ENCODE data around the gene PHF1. TPM values are rescaled to one million over a fixed set of nuclear protein-coding genes. Genes with fewer than 3 reads are reported as not detected.

Gene PHF1
- polyA plus RNA-seq, 1 experiment = 54.6 TPM

- Histone ChIP-seq H3K36me3 (ENCODE audit: control insufficient read depth, insufficient read depth, low read length) (peaks cover 25% of the 10 kb centered on the region), H3K4me3 (ENCODE audit: low read depth, low read length) (peak overlapping the region; percentile 81), H3K27me3 (ENCODE audit: control insufficient read depth, insufficient read depth, low read length) (no peaks in the 10 kb centered on the region)
- POLR2A ChIA-PET = no interaction called here
- TF ChIP-seq, protein P1, sequence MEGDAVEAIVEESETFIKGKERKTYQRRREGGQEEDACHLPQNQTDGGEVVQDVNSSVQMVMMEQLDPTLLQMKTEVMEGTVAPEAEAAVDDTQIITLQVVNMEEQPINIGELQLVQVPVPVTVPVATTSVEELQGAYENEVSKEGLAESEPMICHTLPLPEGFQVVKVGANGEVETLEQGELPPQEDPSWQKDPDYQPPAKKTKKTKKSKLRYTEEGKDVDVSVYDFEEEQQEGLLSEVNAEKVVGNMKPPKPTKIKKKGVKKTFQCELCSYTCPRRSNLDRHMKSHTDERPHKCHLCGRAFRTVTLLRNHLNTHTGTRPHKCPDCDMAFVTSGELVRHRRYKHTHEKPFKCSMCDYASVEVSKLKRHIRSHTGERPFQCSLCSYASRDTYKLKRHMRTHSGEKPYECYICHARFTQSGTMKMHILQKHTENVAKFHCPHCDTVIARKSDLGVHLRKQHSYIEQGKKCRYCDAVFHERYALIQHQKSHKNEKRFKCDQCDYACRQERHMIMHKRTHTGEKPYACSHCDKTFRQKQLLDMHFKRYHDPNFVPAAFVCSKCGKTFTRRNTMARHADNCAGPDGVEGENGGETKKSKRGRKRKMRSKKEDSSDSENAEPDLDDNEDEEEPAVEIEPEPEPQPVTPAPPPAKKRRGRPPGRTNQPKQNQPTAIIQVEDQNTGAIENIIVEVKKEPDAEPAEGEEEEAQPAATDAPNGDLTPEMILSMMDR (IDR thresholded peaks at IDR 0.05; ENCODE audit: insufficient read depth, low read depth, low read length) = no peak
- no peak for DNase-seq (ENCODE audit: low read depth)
- CTCF ChIA-PET = interaction anchor here (1.0 to 1.6 kb wide), 3 partner anchors 10 to 166 kb away, joined by 3 to 4 read pairs (median 3); partner anchors contain the start of genes PFDN6 and WDR46
These were observed 5.0 kb downstream of the PHF1 start for GRCh38 chr6:33415831-33416230.

- POLR2A ChIA-PET = interaction anchor here (0.6 kb wide), 1 partner anchor 118 kb away, joined by 3 read pairs; no protein-coding TSS in a partner anchor
- no peak for DNase-seq (ENCODE audit: low read depth)
- CTCF ChIA-PET = interaction anchor here (1.5 kb wide), 1 partner anchor 9 kb away, joined by 5 read pairs; no protein-coding TSS in a partner anchor
- Histone ChIP-seq H3K36me3 (ENCODE audit: control insufficient read depth, insufficient read depth, low read length) (peaks cover 25% of the 10 kb centered on the region), H3K4me3 (ENCODE audit: low read depth, low read length) (peak overlapping the region; percentile 81), H3K27me3 (ENCODE audit: control insufficient read depth, insufficient read depth, low read length) (no peaks in the 10 kb centered on the region)
- TF ChIP-seq, protein P1 (IDR thresholded peaks at IDR 0.05; ENCODE audit: insufficient read depth, low read depth, low read length) = no peak
These were observed 5.7 kb downstream of the PHF1 start for GRCh38 chr6:33416386-33417127.

DNA sequence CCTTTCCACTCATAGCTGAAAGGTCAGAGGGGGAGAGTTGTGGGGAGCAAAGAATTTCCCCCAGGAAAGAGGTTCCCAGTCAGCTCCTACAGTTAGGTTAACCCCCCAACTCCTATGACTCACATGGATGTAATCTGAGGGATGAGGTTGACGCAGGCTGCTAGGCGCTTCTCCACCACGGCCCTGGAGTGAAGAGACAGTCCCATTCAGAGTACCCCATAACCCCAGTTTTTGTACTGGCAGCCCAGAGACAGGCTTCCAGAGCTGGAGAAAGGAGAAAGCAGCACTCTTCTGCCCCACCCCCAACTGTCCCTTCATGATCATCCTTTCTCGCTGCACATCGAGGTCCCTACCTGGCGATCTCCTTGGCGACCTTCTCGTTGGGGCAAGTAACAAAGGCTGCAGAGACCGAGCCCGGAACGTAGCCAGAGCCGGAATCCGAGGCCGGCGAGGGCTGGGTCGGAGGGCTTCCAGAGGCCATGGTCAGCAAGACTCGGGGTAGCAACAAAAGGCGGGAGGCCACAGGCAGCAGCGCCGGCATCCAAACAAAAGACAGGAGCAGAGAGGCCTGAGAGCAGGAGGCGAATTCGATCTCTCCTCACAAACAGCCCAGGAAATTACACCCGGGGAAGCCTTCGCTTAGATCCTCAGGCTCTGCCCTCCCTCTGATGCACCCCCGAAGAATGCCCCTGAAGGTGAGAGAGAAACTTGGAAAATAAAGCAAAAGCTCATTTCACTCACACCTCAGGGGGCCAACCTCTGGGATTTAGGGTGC, 6.5 kb downstream of the PHF1 start:
- TF ChIP-seq, protein P1 (IDR thresholded peaks at IDR 0.05; ENCODE audit: insufficient read depth, low read depth, low read length) = no peak
- H3K36me3 ChIP-seq (ENCODE audit: control insufficient read depth, insufficient read depth, low read length) = peaks cover 25% of the 10 kb centered on the region
- ChIA-PET CTCF (interaction anchor here (0.6 to 1.5 kb wide), 4 partner anchors 8 to 217 kb away, joined by 3 to 6 read pairs (median 4); no protein-coding TSS in a partner anchor), POLR2A (interaction anchor here (0.6 kb wide), 1 partner anchor 119 kb away, joined by 3 read pairs; no protein-coding TSS in a partner anchor)
- no peaks in the 10 kb centered on the region for H3K27me3 ChIP-seq (ENCODE audit: control insufficient read depth, insufficient read depth, low read length)
- peak overlapping the region; percentile 81 for H3K4me3 ChIP-seq (ENCODE audit: low read depth, low read length)
- peak; percentile 56 for DNase-seq (ENCODE audit: low read depth)

DNA sequence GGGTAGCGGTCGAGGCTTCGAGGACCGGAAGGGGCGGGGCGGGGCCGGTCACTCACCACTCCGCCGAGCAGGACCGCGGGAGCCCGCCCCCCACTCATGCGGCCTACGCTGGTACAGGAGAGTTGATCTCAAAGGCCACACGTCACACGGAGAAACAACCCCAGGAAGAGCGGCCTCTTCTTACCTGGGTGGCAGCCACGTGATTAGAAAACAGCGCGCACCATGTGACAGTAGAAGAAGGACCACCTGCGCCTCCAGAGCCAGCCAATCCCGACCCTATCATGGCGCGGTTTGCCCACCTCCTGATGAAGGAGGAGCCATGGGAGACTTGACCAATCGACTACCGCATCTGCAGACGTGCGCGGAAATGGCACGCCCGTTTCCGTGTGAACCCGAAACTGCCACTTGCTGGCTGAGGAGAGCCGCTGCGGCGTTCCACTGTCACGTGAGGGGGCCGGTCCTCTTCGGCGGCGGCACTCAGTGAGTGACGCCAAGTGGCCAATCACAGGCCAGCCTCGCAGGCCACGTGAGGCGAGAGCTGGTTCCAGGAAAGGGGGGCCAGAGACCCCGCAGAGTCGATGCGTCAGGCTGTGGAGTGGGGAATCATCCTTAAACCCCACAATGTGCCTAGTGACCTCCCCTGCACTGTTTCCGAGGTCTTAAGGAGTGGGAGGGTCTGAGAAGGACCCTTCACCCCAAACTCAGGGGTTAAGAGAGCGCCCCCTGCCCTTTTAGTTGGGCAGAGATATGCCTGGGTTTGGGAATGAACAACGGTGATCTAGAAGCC, 7.3 kb downstream of the PHF1 start, which contains the start of gene CUTA:
TSS of gene CUTA (minus strand) at position 205 of the 787 bp plus-strand sequence. CDS start at position 98, 107 bp downstream.
- H3K36me3 ChIP-seq (ENCODE audit: control insufficient read depth, insufficient read depth, low read length) = peaks cover 20% of the 10 kb centered on the region
- H3K27me3 ChIP-seq (ENCODE audit: control insufficient read depth, insufficient read depth, low read length) = no peaks in the 10 kb centered on the region
- TF ChIP-seq, protein P1 (IDR thresholded peaks at IDR 0.05; ENCODE audit: insufficient read depth, low read depth, low read length) = peak; percentile 15; the same call in 1 of the 2 replicates
- H3K4me3 ChIP-seq (ENCODE audit: low read depth, low read length) = peak within 1 kb of the TSS; percentile 81
- POLR2A ChIA-PET = interaction anchor here (0.7 kb wide), 1 partner anchor 36 kb away, joined by 3 read pairs; the partner anchor contains the start of gene ZBTB9
- DNase-seq (ENCODE audit: low read depth) = peak; percentile 99
- CTCF ChIA-PET = interaction anchor here (1.1 to 1.2 kb wide), 2 partner anchors 13 to 218 kb away, joined by 3 to 6 read pairs; no protein-coding TSS in a partner anchor

All from BJ (cell line).